ENCODE measurements around the gene RPS6KC1.

GRCh38 chr1:213194855-213195254, 143.8 kb downstream of the RPS6KC1 start:
- TF ChIP-seq CTCF (IDR thresholded peaks at IDR 0.05) = no peak
- TF ChIP-seq POLR2A (IDR thresholded peaks at IDR 0.05) = no peak
